HG02798 (cell line): ENCODE data around the gene IQCK.

Experiments used
- ATAC-seq: cut with Tn5 transposase; IDR thresholded peaks from one replicate; pipeline ENCODE4 v1.9.1; 2021; ENCODE audit warnings: mild to moderate bottlenecking; ENCODE audit not compliant: unreplicated experiment, poor library complexity

The IQCK gene

DNA sequence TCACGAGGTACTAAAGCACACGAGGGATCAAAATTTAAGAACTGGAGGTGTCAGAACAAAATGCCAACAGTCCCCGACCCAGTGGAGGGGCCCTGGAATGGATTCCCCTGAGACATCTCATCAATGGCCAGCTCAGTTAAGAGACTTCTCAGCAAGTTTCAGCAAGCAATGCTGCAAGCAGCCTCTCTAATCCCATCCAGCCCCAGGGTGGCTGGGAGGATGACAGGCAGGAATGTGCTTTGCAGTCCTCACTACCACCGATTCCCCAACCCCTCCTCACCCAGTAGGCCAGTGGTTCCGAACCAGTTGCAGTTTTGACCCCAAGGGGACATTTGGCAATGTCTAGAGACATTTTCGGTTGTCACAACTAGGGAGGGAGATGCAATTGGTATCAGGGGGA, 157.8 kb downstream of the IQCK start:
- no peak for ATAC-seq

DNA sequence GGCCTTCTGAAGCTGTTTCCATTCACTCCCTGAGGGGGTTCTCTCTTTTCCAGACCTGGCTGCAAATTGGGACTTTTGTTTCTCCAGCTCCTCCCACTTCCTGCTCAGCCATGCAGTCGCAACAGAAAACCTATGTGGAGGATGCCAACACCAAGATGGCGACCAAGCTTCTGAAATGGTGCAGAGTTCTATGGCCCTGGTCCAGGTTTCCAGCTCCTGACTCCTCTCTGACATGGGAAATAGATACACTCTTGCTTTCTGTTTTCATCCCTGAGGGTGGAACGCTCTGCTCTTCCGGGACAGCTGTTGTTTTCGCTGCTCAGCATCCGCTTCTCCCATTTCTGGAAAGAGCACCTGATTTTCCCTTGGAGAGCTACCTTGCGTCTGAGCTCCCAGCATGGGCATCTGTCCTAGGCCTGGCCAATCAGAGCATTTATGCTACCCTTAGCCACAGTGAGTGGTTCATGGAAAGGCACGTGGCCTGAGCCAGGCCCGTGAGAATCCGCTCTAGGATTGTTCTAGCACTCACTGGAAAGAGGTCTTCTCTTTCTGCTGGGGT, 158.5 kb downstream of the IQCK start:
- no peak for ATAC-seq

DNA sequence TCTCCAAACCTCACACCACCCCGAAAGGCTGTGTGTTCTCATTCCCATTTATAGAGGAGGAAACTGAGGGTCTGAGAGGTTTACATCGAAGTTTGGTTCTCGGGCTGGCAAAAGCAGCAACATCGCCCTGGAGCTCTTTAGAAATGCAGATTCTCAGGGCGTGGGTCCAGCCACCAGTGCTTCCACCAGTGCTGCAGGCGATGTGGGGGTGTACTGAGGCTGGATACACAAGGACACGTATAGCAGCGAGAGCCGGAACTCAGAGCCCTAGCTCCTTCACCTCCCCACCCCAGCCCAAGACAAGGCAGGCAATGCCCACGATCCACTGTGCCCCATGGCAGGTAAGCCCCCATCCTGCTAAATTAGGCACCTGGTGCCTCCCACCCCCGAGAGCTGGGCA, 160.7 kb downstream of the IQCK start:
- no peak for ATAC-seq

DNA sequence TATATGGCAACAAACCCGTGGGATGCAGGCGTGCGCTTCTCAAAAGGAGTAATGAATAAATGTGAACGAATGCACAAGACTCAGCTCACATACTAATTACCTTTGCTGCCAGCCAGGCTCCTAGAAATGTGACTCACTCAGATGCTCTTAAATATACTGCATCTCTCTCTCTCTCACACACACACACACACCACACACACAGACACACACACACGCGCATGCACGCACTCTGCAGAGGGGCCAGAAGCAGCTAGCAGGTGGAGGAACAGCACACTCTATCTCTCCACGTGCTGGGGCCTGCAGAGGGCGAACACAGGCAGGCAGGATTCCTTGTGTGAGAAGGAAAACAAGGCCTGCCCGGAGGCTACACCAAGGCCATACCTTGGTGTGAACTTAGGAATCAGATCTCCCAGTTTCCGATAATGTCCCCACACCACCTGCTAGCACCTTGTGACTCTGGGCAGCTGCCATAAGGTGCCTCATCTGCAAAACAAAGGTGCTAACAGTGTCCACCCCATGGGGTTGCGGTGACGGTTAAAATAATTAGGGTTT, 161.2 kb downstream of the IQCK start:
- no peak for ATAC-seq

DNA sequence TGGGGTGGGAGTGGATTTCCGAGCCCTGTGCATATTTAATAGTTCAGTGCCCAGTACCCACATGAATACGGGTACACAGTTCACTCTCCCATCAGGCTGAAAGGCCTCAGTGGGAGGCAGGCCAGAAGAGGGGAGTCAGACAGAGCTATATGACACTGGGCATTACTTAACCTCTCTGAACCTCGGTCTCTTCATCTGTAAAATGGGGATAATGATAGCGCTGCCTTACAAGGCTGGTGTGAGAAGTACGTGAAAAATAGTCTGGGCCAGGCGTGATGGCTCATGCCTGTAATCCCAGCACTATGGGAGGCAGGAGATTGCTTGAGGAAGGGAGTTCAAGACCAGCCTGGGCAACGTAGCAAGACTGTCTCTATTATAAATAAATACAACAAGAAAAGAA, 163.0 kb downstream of the IQCK start:
- ATAC-seq = no peak

DNA sequence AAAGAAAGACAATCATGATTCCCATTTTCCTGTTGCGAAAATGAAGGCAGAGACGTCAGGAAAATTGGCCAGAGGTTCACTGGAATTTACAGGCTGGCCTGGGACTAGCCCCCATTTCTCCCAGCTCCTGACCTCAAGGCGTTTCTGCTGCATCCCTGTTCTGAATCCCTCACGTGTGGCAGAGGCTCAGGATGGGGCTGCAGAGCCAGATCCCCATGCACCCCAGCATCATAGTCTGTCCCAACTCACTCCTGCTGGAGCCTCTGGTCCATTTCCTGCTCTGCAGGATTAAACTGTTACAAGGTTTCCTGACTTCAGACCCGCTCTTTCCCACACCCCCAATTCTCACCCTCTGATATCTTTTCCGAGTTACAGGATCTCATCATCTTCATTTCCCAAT, 163.7 kb downstream of the IQCK start:
- no peak for ATAC-seq

DNA sequence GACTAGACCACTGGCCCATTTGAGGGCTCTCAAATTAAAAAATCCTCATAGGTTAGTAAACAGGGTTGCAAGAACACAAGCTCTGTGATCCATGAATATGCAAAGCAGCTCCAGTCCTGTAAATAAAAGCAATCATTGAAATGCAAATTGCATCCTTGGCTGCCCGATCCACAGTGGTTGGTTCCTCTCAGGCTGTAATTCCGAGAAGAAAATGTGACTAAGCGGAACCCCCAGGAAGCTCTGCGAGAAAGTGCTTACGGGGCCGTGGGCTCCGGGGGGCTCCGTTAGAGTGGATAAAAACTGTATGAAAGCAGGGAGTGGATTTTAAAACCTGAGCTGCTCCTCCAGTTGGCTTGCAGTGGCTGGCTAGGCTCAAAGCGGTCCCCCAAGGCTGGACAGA, 164.1 kb downstream of the IQCK start:
- ATAC-seq = no peak

DNA sequence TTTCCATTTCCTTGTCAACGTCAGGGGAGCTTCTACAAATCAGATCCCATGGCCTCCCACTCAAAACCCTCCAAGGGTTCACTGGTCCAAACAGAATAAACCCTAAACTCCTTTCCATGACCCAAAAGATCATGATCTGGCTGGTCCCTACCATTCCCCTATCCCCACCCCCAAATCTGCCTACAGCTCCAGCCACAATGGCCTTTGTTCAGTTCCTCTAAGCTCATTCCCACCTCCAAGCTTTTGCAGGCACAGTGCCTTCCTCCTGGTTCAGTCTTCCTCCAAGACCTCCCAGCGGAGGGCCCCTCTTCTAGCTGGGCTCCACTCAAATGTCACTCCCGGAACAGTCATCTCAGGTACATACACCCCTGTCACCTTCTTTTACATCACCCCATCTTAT, 164.6 kb downstream of the IQCK start:
- no peak for ATAC-seq

DNA sequence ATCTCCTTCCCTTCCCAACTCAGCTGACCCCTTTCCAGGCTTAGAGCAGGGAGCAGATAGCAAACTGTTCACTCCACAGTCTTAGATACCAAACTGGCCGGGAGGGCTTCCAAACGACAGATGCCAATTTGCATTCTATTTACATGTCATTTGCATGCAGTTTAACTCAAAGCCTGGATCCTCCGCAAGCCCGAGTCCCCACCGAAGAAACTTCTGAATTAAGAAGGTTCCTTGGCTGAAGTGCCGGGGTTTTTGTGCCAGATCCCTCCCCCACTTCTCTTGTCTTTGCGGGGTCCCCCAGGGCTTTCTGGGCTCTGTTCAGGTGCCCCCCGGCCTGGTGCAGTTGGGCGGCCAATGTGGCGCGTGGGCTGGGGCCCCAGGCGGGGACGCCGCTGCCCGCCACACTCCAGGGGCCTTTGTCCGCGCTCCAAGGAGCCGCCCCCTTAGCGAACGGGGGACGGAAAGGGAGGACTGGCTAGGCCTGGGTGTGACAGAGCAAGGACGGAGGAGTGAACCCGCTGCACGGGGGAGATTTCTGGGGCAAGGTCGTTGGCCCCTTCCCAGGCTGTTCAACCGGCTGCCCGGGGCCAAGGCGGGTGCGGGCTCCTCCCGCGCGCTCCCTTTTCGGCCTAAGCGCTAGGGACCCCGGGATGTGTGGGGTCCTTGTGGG, 165.4 kb downstream of the IQCK start:
- ATAC-seq = no peak

DNA sequence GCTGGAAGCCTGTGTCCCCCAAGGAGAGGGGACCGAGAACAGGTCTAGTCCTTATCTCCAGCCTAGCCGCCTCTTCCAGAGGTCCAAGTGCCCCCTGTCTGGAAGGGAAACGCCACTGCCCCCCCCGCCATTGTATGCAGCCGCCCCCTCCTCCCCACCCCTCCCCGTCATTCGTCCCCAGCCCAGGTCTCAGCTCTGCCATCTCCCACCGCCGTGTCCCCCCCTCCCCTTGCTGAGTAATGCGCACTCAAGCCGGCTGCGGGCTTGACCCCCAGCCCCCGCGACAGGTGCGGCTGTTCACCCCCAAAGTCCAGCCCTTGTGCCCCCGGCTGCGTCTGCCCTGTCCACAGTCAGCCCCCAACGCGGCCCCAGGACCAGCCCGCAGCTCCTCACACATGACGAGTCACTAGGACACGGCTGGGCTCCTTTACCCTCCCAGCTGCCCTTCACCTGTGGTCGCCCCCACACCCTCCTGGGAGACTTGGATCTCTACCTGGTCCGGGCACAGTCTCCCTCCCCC, 166.0 kb downstream of the IQCK start:
- no peak for ATAC-seq

DNA sequence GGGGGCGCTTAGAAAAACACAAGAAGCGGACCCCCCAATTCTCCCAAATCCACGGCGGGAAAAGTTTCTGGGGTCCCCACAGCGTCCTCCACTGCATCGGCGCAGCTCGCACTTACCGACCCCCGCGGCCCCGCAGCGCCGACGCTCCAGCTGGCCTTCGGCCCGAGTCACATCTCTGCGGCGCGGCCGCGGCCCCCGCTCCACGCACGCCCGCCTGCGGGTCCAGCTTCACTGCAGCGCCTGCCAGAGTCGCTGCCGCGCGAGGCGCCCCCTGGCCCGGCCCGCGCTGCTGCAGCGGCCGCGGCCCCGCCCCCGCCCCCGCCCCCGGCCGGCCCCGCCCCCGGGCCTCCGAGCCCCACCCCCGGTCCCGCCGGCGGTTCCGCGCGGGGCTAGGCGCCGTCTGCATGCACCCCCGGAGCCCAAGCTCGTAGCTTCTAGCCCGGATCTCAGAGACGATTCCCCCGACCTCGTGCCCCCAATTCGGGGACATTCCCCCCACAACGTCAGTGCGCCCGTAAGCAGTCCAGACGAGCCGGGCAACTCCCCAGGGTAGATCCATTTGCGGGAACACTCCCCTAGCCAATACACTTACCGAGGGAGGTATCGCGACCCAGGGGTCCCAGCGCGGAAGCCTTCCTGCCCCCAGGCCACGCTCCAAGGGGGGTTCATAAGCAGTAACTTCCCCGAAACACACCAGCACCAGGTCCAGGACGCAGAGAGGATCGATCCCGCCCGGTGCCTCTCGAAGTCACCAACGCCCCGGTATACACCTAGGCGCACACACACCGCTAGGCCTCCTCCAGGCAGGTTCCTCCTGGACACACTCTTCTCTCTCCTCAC, 166.8 kb downstream of the IQCK start, which contains the start of gene GPRC5B:
Gene GPRC5B (minus strand): TSS at position 238 of the 840 bp plus-strand sequence. CDS start 12,003 bp downstream, outside the sequence.
- no peak for ATAC-seq

DNA sequence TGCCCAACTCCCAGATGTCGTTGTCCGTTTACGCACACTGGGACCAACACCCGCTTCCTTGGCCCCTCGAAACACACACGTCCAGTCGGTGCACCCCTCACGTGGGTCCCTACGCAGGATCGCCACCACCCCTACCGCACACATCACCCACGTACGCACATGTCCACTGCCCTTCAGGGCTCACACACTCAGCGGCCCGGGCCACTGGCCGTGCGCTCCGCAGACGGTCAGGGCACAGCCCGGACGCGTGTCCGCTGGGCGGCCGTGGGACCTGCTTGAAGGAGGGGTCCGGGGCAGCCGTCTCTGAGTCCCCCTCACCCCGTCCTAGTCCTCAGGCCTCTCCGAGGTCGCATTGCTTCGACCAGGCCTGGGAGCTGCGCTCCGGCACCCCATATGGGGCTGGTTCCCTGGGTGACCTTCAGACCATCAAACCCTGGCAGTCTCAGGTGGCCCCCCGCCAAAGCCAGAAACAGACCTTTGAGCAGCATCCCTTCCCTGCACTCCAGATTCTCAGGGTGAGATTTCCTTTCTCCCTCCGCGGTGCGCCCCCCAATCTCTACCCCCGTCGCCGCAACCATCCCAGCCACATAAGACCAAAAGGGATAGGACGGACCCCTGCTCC, 167.5 kb downstream of the IQCK start:
- no peak for ATAC-seq

DNA sequence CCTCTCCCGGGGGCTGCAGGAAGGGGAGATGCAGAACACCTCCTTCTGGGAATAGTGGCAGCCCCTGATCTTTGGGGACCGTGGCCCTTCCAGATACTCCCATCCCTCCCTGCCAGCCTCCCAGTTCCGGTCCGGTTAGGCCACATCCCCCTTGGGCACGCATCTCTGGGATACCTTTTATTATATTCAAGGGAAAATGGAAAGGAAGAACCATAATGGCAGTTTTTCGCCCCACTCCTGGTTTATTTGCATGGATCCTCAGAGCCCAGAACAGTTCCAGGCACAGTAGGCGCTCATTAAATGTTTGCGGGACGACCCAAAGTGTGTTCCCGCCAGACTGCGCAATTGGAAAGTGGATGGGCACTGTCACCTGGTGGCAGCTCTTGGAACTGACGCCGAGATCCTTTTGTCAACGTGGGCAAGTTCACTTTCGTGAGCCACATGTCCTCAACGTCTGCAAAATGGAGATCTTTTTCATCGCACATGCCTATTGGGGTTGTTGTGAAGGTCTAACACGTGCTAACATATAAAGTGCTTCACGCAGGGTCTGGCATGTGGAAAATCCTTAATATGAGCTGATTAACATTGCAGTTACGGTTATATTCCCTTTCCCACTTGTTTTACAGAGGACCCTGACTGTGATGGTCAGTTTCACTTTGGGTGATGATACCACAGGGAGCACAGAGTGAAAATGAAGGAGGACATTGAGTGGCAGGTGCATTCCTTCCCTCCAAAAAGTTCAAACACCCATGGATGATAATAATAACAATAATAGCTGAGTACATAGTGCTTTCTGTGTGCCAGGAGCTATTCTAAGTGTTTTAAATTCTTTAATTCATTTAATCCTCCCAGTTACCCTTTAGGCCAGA, 168.2 kb downstream of the IQCK start:
- peak; percentile 67 for ATAC-seq

DNA sequence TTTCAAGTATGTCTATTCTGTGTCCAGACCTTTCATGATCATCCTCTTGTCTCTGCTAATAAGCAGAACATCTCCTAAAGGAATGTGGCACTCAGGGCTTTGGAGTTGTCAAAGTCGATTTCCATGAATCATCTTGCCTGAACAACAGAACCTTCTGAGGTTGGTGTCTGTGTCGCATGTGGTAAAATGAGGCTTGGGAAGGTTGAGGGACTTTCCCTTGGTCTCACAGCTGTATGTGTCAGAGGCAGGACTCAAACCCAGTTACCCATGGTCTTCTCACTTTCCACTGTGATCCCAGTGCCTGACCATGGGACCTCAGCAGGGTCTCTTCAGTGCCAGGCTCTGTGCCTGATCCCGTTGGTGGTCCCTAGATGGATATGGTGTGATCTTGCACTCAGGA, 170.8 kb downstream of the IQCK start:
- no peak for ATAC-seq

DNA sequence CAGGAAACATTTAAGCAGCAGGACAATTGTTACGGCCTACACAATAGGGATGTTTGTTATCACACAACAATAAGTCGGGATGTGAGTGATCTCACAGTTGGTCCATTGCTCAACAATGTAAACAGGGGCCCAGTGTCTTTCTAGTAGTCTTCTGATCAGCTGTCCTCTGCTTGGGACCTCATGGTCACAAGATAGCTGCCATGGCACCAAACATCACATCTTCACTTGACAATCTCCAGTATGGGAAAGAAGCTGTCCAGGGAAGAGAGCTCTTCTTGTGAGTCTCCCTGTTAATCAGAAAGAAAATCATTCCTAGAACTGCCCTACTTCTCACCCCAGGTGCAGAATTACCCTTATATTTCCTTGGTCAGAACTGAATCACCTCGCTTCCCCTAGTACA, 172.8 kb downstream of the IQCK start:
- no peak for ATAC-seq

DNA sequence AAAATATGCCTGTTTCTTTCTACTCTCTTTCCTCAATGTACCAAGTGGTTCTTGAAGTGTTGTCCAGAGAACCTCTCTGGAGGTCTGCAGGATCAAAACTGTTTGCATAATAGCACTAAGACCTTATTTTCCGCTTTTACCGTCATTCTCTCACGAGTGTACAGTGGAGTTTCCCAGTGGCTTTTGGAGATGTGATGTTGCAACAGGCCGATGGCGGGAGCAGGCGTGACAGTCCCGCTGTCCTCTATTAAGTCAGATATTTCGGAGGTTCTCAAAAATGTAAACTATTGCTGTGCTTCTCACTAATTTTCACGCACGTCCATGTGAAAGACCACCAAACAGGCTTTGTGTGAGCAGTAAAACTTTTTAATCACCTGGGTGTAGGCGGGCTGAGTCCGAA, 174.8 kb downstream of the IQCK start:
- no peak for ATAC-seq

DNA sequence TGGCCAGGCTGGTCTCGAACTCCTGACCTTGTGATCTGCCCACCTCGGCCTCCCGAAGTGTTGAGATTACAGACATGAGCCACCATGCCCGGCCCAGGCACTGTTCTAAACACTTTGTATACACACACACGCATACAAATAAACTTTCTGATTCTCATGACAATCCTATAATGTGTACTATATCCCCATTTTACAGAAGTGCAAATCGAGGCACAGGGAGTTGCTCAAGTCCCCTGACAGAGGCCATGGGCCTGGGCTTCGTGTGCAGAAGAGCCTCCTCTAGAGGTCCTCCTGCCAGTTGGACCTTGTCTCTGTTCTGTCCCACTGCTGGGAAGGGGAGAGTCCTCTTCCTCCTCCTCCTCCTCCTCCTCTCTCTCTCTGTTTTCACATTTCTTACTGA, 176.5 kb downstream of the IQCK start:
- no peak for ATAC-seq

DNA sequence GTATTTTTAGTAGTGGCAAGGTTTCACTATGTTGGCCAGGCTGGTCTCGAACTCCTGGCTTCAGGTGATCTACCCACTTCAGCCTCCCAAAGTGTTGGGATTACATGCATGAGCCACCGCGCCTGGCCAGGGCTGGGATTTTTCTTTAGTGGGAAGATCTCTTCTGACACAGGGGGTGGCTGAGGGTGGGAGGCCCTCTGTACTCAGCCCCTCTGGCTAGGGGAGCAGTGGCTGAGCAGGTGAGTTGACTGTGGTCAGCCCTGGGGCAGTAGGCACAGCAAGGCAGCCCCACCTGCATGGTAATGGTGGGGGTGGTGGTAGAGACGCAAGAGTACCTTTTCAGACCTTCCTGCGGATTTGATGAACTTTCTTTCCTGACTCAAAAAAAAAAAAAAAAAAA, 178.9 kb downstream of the IQCK start:
- ATAC-seq = no peak

DNA sequence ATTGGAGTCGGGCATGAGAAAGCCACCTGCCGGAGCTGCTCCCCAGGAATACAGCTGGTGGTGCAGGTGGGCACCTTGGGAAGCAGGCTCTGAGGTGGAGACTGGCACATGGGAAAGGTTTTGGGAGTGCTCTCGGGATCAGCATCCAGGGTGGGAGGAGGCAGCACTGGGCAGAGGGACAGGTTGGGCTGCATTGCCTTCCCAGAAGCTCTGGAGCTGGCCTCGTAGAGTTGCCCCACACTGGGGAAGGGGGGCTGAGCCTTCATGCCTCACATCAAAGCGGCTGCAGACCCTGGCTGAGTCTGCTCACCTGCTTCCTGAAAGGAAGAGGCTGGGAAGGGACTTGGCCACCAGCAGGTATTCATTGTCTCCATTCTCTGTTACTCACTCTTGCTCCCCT, 180.1 kb downstream of the IQCK start:
- ATAC-seq = no peak
